ENCODE data around the gene EXOC6. TPM values are rescaled to one million over a fixed set of nuclear protein-coding genes. Genes with fewer than 3 reads are reported as not detected.

Gene EXOC6
- total RNA-seq, 4 donors from 2014 or later: 5.9 to 16.6 (median 11.2) TPM

- Histone ChIP-seq H3K9me3 (no peaks in the 10 kb centered on the region), H3K27me3 (peaks cover 0 to 97% of the 10 kb centered on the region in 2 donors), H3K36me3 (peaks cover 0 to 4% (median 0%) of the 10 kb centered on the region in 3 donors), H3K27ac (no peak overlapping the region), H3K4me3 (no peak overlapping the region), H3K4me1 (peaks cover 0 to 52% (median 14%) of the 10 kb centered on the region in 4 donors)
- no peak for TF ChIP-seq EP300 (IDR thresholded peaks at IDR 0.05)
- no peak for TF ChIP-seq POLR2A (IDR thresholded peaks at IDR 0.05)
- TF ChIP-seq CTCF (IDR thresholded peaks at IDR 0.05): no peak
- WGBS, 2 donors: 77 to 83% methylated on average over 12 of the region's 12 CpGs
- DNase-seq (ENCODE audit: low spot score in 2 of 2): no peak
Measured at GRCh38 chr10:93064874-93065660, 216.7 kb downstream of the EXOC6 start.

GRCh38 chr10:93065675-93066543 is 217.6 kb downstream of the EXOC6 start:
- H3K4me3 ChIP-seq: no peak overlapping the region
- peaks cover 0 to 43% (median 14%) of the 10 kb centered on the region in 4 donors for H3K4me1 ChIP-seq
- no peak for DNase-seq (ENCODE audit: low spot score in 2 of 2)
- H3K27ac ChIP-seq: no peak overlapping the region
- H3K36me3 ChIP-seq: no peaks in the 10 kb centered on the region
- peaks cover 0 to 95% of the 10 kb centered on the region in 2 donors for H3K27me3 ChIP-seq
- no peaks in the 10 kb centered on the region for H3K9me3 ChIP-seq
- WGBS, 2 donors: 12 to 13% methylated on average over 60 to 68 of the region's 81 CpGs
- TF ChIP-seq EP300 (IDR thresholded peaks at IDR 0.05): no peak
- TF ChIP-seq CTCF (IDR thresholded peaks at IDR 0.05): no peak
- no peak for TF ChIP-seq POLR2A (IDR thresholded peaks at IDR 0.05)

- Histone ChIP-seq H3K4me1 (peaks cover 0 to 40% (median 14%) of the 10 kb centered on the region in 4 donors), H3K36me3 (no peaks in the 10 kb centered on the region), H3K27ac (no peak overlapping the region), H3K4me3 (no peak overlapping the region), H3K27me3 (peaks cover 0 to 95% of the 10 kb centered on the region in 2 donors), H3K9me3 (no peaks in the 10 kb centered on the region)
- DNase-seq (ENCODE audit: low spot score in 2 of 2): no peak
- 35 to 40% methylated on average over 11 of the region's 11 CpGs for whole genome bisulfite sequencing, 2 donors
- TF ChIP-seq EP300 (IDR thresholded peaks at IDR 0.05) (no peak), CTCF (IDR thresholded peaks at IDR 0.05) (no peak), POLR2A (IDR thresholded peaks at IDR 0.05) (no peak)
Measured at GRCh38 chr10:93066544-93066913, 218.2 kb downstream of the EXOC6 start.

- no peak overlapping the region for H3K27ac ChIP-seq
- H3K36me3 ChIP-seq: no peaks in the 10 kb centered on the region
- H3K9me3 ChIP-seq: no peaks in the 10 kb centered on the region
- no peak for DNase-seq (ENCODE audit: low spot score in 2 of 2)
- H3K27me3 ChIP-seq: peaks cover 0 to 95% of the 10 kb centered on the region in 2 donors
- TF ChIP-seq EP300 (IDR thresholded peaks at IDR 0.05) (no peak), CTCF (IDR thresholded peaks at IDR 0.05) (no peak), POLR2A (IDR thresholded peaks at IDR 0.05) (no peak)
- peaks cover 0 to 40% (median 11%) of the 10 kb centered on the region in 4 donors for H3K4me1 ChIP-seq
- WGBS, 2 donors: 17 to 27% methylated on average over 16 to 17 of the region's 17 CpGs
- no peak overlapping the region for H3K4me3 ChIP-seq
Measured at GRCh38 chr10:93067443-93068365, 219.4 kb downstream of the EXOC6 start.
